Lower leg skin (tissue), 3 donors: Measurements from ENCODE around the gene KCNJ14.

ENCODE experiments used
- POLR2A ChIP-seq, 2 donors: fragments of 450-650 bp; IDR thresholded peaks; one replicate each; pipeline ENCODE4 v1.6.1; 2016 to 2017; ENCODE audit warnings: antibody characterized with exemption in 2 of 2, mild to moderate bottlenecking in 1 of 2, moderate library complexity in 1 of 2
- TF ChIP-seq, protein P1 (sequence below), 3 donors: fragments of 450-650 bp; IDR thresholded peaks; one replicate each; pipeline ENCODE4 v1.5.1; 2016; ENCODE audit warnings: antibody characterized with exemption in 3 of 3, mild to moderate bottlenecking in 3 of 3, moderate library complexity in 2 of 3

- TF ChIP-seq, protein P1, sequence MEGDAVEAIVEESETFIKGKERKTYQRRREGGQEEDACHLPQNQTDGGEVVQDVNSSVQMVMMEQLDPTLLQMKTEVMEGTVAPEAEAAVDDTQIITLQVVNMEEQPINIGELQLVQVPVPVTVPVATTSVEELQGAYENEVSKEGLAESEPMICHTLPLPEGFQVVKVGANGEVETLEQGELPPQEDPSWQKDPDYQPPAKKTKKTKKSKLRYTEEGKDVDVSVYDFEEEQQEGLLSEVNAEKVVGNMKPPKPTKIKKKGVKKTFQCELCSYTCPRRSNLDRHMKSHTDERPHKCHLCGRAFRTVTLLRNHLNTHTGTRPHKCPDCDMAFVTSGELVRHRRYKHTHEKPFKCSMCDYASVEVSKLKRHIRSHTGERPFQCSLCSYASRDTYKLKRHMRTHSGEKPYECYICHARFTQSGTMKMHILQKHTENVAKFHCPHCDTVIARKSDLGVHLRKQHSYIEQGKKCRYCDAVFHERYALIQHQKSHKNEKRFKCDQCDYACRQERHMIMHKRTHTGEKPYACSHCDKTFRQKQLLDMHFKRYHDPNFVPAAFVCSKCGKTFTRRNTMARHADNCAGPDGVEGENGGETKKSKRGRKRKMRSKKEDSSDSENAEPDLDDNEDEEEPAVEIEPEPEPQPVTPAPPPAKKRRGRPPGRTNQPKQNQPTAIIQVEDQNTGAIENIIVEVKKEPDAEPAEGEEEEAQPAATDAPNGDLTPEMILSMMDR (IDR thresholded peaks at IDR 0.05), result no peak
- no peak for TF ChIP-seq POLR2A (IDR thresholded peaks at IDR 0.05)
Measured at GRCh38 chr19:48417421-48417820, 38.0 kb upstream of the KCNJ14 start.
